Epithelial cell of esophagus (primary cell): ENCODE data around the gene LASP1NB.

Experiments used
- DNase-seq: peaks from one replicate; pipeline ENCODE4 v3.0.0; 2010; ENCODE audit warnings: low read depth
- H3K4me3 ChIP-seq: 2 replicates; pipeline ENCODE4 v1.5.1; 2011; ENCODE audit warnings: mild to moderate bottlenecking, low read length, control low read depth
- CTCF ChIP-seq: IDR thresholded peaks from 2 replicates; pipeline ENCODE4 v1.5.1; 2011; ENCODE audit warnings: low read depth, mild to moderate bottlenecking, low read length, control low read depth, inconsistent platforms; ENCODE audit not compliant: insufficient read depth; ENCODE audit errors: missing control alignments

The LASP1NB gene

GRCh38 chr17:38896346-38896954 lies 29.0 kb upstream of the LASP1NB start:
- DNase-seq: no peak
- TF ChIP-seq CTCF: no peak
- no peak overlapping the region for H3K4me3 ChIP-seq

- no peak overlapping the region for H3K4me3 ChIP-seq
- no peak for TF ChIP-seq CTCF
- DNase-seq: no peak
Measured at GRCh38 chr17:38897176-38897575, 28.2 kb upstream of the LASP1NB start.

- no peak for DNase-seq
- TF ChIP-seq CTCF: no peak
- no peak overlapping the region for H3K4me3 ChIP-seq
Measured at GRCh38 chr17:38897671-38898290, 27.6 kb upstream of the LASP1NB start.

GRCh38 chr17:38898291-38898679 lies 27.1 kb upstream of the LASP1NB start:
- DNase-seq: no peak
- H3K4me3 ChIP-seq: no peak overlapping the region
- TF ChIP-seq CTCF: no peak

- no peak overlapping the region for H3K4me3 ChIP-seq
- TF ChIP-seq CTCF: no peak
- DNase-seq: no peak
Measured at GRCh38 chr17:38898812-38899348, 26.5 kb upstream of the LASP1NB start.

- H3K4me3 ChIP-seq: no peak overlapping the region
- TF ChIP-seq CTCF: no peak
- no peak for DNase-seq
Measured at GRCh38 chr17:38899421-38899820, 26.0 kb upstream of the LASP1NB start.
